IPS-18a (cell line): Measurements from ENCODE around the gene SLC1A7.
A peak's percentile ranks its signal among the peaks of the same experiment; 100 is the strongest.

Experiments
- H3K27ac ChIP-seq: one replicate; pipeline ENCODE4 v1.5.1; 2013; ENCODE audit warnings: low read length
- H3K27me3 ChIP-seq: one replicate; pipeline ENCODE4 v1.6.1; 2013; ENCODE audit warnings: mild to moderate bottlenecking, low read length; ENCODE audit not compliant: control insufficient read depth, insufficient read depth
- H3K36me3 ChIP-seq: one replicate; pipeline ENCODE4 v1.6.1; 2013; ENCODE audit warnings: low read depth, low read length; ENCODE audit not compliant: control insufficient read depth
- H3K4me1 ChIP-seq: one replicate; pipeline ENCODE4 v1.6.1; 2013; ENCODE audit warnings: low read depth, low read length; ENCODE audit not compliant: control insufficient read depth
- H3K4me3 ChIP-seq: one replicate; pipeline ENCODE4 v1.5.1; 2013; ENCODE audit warnings: low read length
- H3K9ac ChIP-seq: one replicate; pipeline ENCODE4 v1.6.1; 2013; ENCODE audit warnings: mild to moderate bottlenecking, low read length, moderate library complexity
- H3K9me3 ChIP-seq: one replicate; pipeline ENCODE4 v1.6.1; 2013; ENCODE audit warnings: low read depth, low read length; ENCODE audit not compliant: control insufficient read depth

Gene SLC1A7

DNA sequence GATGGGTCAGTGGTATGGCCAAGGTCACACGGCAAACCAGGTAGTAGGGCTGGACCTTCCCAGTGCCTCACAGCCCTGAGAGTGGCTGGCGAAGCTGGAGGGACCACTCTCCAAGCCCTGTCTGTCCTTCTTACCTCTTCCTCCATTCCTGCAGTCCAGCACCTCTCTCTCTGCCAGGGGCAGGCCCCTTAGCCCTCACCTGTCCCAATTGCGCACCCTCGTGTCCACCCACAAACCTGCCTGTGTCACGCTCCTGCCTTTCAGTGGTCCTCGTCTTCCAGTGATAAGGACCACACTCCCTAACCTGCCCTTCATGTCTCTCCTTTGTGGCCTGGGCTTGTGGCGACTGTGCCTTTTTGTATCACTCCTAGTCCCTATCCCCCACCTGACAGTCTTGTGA lies 77.0 kb downstream of the SLC1A7 start:
- Histone ChIP-seq H3K9ac (no peak overlapping the region), H3K36me3 (no peaks in the 10 kb centered on the region), H3K9me3 (no peaks in the 10 kb centered on the region), H3K27ac (no peak overlapping the region), H3K27me3 (peaks cover 46% of the 10 kb centered on the region), H3K4me3 (no peak overlapping the region), H3K4me1 (no peaks in the 10 kb centered on the region)

- peaks cover 61% of the 10 kb centered on the region for H3K27me3 ChIP-seq
Observed at GRCh38 chr1:53063744-53064515, 78.5 kb downstream of the SLC1A7 start.

GRCh38 chr1:53062708-53063591 lies 79.5 kb downstream of the SLC1A7 start:
- no peaks in the 10 kb centered on the region for H3K4me1 ChIP-seq

More at GRCh38 chr1:53063744-53064515, 78.5 kb downstream of the SLC1A7 start:
- Histone ChIP-seq H3K4me3 (no peak overlapping the region), H3K4me1 (no peaks in the 10 kb centered on the region), H3K27ac (no peak overlapping the region), H3K9ac (no peak overlapping the region), H3K36me3 (no peaks in the 10 kb centered on the region), H3K9me3 (no peaks in the 10 kb centered on the region)

DNA sequence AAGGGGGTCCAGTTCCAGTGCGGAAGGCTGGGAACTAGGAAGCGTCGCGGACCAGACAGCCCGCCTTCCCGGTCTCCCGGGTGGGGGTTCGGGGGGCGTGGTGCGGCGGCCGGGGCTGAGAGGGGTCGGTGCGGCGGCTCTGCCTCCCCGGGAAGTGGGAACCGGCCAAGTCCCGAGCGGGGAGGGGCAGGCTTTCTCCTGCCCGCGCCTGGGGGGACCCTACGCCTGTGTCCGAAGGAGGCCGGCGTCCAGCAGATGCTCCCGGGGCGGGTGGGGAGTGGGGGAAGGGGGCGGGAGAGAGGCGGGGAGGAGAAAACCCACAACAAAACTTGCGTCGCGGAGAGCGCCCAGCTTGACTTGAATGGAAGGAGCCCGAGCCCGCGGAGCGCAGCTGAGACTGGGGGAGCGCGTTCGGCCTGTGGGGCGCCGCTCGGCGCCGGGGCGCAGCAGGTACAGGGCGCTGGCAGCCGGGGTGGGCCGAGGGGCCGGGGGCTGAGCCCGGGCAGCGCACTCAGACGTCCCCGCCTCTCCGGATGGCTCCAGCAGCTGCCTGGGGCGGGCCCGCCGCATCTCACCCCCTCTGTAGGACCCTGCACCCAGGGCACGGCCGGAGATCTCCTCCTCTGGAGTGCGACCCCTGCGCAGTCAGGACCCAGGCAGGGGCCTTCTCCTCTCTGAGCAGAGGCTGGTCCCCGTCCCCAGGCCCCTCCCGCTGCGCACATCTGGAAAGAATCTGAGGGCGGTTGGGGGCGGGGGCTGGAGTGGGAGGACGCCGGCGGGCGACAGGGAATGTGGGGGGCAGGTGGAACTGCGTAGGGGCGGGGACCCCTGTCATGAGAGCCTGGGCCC lies 80.4 kb downstream of the SLC1A7 start, which contains the start of gene PODN:
PODN (plus strand) TSS at position 355 of the 849 bp plus-strand sequence. CDS start 7,643 bp downstream, outside the sequence.
- no peak within 1 kb of the TSS for H3K27ac ChIP-seq
- H3K9ac ChIP-seq: no peak within 1 kb of the TSS
- H3K4me1 ChIP-seq: no peaks in the 10 kb centered on the region
- H3K36me3 ChIP-seq: no peaks in the 10 kb centered on the region
- H3K27me3 ChIP-seq: peaks cover 69% of the 10 kb centered on the region
- H3K9me3 ChIP-seq: no peaks in the 10 kb centered on the region
- peak within 1 kb of the TSS; percentile 51 for H3K4me3 ChIP-seq

More at GRCh38 chr1:53062708-53063591, 79.5 kb downstream of the SLC1A7 start:
- Histone ChIP-seq H3K4me3 (peak overlapping the region; percentile 51), H3K27me3 (peaks cover 69% of the 10 kb centered on the region), H3K27ac (no peak overlapping the region), H3K36me3 (no peaks in the 10 kb centered on the region), H3K9me3 (no peaks in the 10 kb centered on the region), H3K9ac (no peak overlapping the region)

- no peak overlapping the region for H3K27ac ChIP-seq
- peak overlapping the region; percentile 51 for H3K4me3 ChIP-seq
- no peak overlapping the region for H3K9ac ChIP-seq
- H3K9me3 ChIP-seq: no peaks in the 10 kb centered on the region
- no peaks in the 10 kb centered on the region for H3K4me1 ChIP-seq
- H3K27me3 ChIP-seq: peaks cover 69% of the 10 kb centered on the region
- no peaks in the 10 kb centered on the region for H3K36me3 ChIP-seq
Observed at GRCh38 chr1:53061123-53061858, 81.1 kb downstream of the SLC1A7 start.

- Histone ChIP-seq H3K4me3 (no peak overlapping the region), H3K27me3 (peaks cover 69% of the 10 kb centered on the region), H3K9ac (no peak overlapping the region), H3K36me3 (no peaks in the 10 kb centered on the region), H3K9me3 (no peaks in the 10 kb centered on the region), H3K4me1 (no peaks in the 10 kb centered on the region), H3K27ac (no peak overlapping the region)
Observed at GRCh38 chr1:53060579-53060978, 81.9 kb downstream of the SLC1A7 start.

- no peaks in the 10 kb centered on the region for H3K36me3 ChIP-seq
- no peak overlapping the region for H3K9ac ChIP-seq
- H3K4me1 ChIP-seq: no peaks in the 10 kb centered on the region
- no peak overlapping the region for H3K27ac ChIP-seq
- no peaks in the 10 kb centered on the region for H3K9me3 ChIP-seq
- peaks cover 40% of the 10 kb centered on the region for H3K27me3 ChIP-seq
- H3K4me3 ChIP-seq: no peak overlapping the region
Observed at GRCh38 chr1:53057127-53057526, 85.3 kb downstream of the SLC1A7 start.

GRCh38 chr1:53051676-53052075 lies 90.8 kb downstream of the SLC1A7 start:
- Histone ChIP-seq H3K4me3 (no peak overlapping the region), H3K9me3 (no peaks in the 10 kb centered on the region), H3K27ac (no peak overlapping the region), H3K27me3 (no peaks in the 10 kb centered on the region), H3K36me3 (no peaks in the 10 kb centered on the region), H3K4me1 (peaks cover 22% of the 10 kb centered on the region), H3K9ac (no peak overlapping the region)

DNA sequence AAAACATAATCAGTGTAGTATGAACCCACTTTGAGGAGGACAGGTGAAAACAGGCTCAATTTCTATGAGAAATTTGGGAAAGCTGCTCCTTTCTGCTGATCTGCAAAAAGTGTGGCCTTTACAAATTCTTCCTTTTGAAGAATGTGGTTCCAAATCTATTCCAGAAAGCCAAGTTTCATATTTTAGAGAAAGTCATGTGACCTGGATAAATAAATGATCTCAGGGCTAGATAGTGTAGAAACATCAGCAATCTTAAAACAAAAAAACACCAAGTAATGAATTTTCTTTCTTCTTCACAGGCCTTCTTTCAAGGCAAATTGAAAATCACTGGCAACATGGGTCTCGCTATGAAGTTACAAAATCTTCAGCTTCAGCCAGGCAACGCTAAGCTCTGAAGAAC lies 92.1 kb downstream of the SLC1A7 start:
- no peak overlapping the region for H3K27ac ChIP-seq
- no peak overlapping the region for H3K9ac ChIP-seq
- no peaks in the 10 kb centered on the region for H3K9me3 ChIP-seq
- peaks cover 22% of the 10 kb centered on the region for H3K4me1 ChIP-seq
- no peaks in the 10 kb centered on the region for H3K27me3 ChIP-seq
- no peaks in the 10 kb centered on the region for H3K36me3 ChIP-seq
- H3K4me3 ChIP-seq: no peak overlapping the region

DNA sequence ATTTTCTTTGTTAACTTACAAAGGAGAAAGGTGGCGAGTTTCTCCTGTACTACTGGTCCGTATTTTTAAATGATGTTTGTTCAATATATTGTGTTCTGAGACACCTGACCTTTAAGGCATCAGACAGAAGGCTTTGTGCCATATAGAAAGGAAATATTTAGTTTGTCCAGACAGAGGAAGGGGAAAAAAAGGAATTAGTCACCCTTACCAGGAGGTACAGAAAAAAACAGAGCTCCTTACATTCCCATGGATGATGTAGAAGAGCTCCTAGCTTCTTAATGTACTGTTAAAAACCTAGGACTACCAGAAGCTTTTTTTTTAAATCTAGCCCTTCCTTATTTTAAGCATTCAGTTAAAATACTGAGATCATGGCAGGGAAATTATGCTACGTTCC lies 92.9 kb downstream of the SLC1A7 start:
- no peaks in the 10 kb centered on the region for H3K27me3 ChIP-seq
- no peaks in the 10 kb centered on the region for H3K9me3 ChIP-seq
- peaks cover 22% of the 10 kb centered on the region for H3K4me1 ChIP-seq
- no peak overlapping the region for H3K27ac ChIP-seq
- H3K9ac ChIP-seq: no peak overlapping the region
- H3K4me3 ChIP-seq: no peak overlapping the region
- no peaks in the 10 kb centered on the region for H3K36me3 ChIP-seq
